GM21717 (cell line): ENCODE results near the gene MPV17L2.
"Not testable (repeated sequence)": the region's sequence is repeated elsewhere in the genome, so short reads cannot be mapped to it uniquely, and the experiment has no call there.

Experiments
- ATAC-seq: cut with Tn5 transposase; IDR thresholded peaks from one replicate; pipeline ENCODE4 v1.9.1; 2021; ENCODE audit warnings: mild to moderate bottlenecking, moderate library complexity; ENCODE audit not compliant: unreplicated experiment

The MPV17L2 gene

GRCh38 chr19:18190278-18190677, 2.7 kb upstream of the MPV17L2 start:
- no peak for ATAC-seq

GRCh38 chr19:18191640-18192062, 1.4 kb upstream of the MPV17L2 start:
- no peak for ATAC-seq

DNA sequence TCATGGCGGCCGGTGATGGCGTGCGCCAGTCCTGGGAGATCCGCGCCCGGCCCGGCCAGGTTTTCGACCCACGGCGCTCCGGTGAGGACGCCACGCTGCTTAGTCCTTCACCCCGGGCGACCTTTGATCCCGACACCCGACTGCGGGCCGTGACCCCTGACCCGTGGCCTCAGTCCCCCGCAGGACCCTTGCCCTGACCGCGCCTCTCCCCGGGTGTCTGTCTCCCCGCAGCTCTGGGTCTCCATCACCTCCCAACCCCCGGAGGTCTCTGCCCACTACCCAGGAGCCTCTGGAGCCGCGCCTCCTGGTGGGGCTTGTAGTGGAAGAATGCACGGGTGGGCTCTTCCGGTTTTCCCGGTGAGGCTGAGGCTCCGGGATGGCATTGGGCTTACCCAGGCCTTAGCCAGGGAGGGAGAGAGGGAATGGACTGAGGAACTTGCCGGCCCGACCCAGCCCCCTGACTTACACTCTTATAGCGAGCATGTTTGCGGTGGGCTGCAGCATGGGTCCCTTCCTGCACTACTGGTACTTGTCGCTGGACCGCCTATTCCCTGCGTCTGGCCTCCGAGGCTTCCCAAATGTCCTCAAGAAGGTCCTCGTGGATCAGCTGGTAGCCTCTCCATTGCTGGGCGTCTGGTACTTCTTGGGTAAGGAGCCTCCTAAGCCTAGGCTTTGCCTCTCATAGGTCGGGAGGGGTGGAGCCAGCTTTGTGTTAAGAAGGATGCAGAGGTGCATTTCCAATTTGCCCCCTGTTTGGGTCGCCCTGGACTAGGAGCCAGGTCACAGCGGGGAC, 566 bp downstream of the MPV17L2 start:
- ATAC-seq, result peak; percentile 1

GRCh38 chr19:18194181-18194530, 1.1 kb downstream of the MPV17L2 start:
- ATAC-seq, result no peak

DNA sequence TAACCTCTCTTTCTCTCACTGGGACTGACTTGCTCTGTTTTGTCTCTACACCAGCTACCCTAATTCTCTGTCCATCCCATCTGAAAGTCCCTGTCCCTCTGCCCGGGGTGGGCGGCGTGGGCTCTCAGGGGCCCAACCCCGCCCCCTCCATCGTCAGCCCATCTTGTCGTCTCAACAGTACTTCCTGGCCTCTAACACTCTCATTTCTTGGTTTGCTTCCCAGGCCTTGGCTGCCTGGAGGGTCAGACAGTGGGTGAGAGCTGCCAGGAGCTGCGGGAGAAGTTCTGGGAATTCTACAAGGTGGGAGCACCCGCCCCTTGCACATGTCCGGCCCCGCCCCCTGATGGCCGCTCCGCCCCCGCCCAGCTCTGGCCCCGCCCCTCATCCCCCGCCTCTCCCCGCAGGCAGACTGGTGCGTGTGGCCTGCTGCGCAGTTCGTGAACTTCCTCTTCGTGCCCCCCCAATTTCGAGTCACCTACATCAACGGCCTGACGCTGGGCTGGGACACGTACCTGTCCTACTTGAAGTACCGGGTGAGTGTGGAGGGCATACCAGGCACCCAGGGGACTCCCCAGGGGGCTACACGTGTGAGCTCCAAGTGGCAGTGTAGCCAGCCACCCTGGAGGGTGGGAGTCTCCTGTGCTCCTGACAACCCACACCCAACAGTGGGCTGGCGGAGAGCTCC, 1.7 kb downstream of the MPV17L2 start:
- ATAC-seq, result no peak

DNA sequence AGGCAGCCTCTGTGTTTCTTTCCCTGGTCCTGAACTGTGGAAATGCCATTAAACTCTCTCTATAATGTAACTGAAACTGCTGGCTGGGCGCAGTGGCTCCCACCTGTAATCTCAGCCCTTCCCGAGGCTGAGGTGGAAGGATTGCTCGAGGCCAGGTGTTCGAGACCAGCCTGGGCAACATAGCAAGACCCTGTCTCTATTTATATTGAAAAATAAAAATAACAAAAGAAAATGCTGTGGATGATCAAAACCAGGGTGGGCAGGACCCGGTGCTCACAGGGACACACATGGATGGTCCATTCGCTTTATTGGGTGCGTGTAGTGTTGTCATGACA, 3.5 kb downstream of the MPV17L2 start:
- ATAC-seq, result no peak

DNA sequence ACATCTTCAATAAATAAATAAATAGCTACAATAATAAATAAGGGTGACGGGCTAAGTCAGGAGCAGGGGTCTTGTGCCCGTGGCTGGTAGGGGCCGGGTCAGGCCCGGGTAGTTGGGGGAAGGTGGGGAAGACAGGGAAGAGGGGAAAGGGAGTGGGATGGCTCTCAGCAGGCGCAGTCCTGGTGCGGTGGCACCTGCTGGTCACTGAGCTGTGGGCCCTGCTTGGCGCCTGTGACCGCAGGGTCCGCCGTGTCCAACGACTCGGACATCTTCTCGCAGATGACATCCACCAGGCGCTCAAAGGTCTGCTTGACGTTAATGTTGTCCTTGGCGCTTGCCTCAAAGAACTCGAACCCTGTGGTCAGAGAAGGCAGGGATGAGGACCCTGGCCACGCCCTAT, 4.3 kb downstream of the MPV17L2 start:
- no peak for ATAC-seq

GRCh38 chr19:18197941-18198340, 4.9 kb downstream of the MPV17L2 start:
- ATAC-seq, result no peak

GRCh38 chr19:18198374-18198773, 5.4 kb downstream of the MPV17L2 start:
- no peak for ATAC-seq

- no peak for ATAC-seq
Measured at GRCh38 chr19:18202397-18202777, 9.4 kb downstream of the MPV17L2 start.

- ATAC-seq, result no peak
Measured at GRCh38 chr19:18202778-18203407, 9.9 kb downstream of the MPV17L2 start.

DNA sequence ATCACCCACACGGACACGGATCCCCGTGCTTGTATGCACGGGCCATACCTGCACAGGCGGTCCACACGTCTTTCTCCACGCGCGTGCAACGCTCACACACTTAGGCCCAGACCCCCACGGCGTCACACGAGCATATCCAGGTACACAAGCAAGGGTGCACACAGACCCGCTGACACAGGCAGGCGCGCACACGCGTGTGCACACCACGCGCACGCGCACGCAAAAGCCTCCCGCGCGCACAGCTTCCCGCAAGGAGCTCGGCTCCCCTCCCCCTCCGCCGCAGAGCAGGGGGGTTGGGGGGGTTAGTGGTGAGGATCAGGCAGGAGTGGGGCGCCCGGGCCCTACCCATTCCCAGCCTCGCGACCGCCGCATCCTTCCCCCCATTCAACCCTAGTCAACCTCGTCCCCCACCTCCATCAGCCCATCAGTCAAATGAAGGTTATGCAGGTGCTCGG, 10.4 kb downstream of the MPV17L2 start:
- ATAC-seq, result no peak

DNA sequence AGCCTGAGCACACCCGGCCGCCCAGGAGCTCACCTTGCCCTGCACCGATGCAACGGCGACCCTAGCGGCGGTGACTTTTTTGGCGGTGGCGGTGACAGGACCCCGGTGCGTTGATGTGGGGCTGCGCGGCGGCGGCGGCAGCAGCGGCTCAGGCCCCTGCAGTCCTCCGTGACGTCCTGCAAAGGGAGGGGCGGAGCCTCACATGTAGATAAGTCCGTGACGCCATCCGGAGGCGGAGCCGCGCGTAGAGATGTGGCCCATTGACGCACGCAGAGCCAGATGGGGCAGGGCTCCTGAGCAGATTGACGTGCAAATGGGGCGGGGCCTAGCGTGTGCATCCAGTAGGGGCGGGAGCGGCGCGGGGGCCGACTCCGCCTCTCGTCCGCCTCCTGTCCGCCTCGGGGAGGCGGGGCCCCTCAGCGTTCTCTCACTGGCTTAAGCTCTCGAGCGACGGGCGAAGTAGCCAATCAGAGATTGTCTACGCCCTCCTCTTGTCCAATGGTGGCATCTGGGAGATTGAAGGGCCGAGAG, 10.9 kb downstream of the MPV17L2 start, which contains the start of gene RAB3A:
RAB3A (minus strand) TSS at position 180 of the 531 bp plus-strand sequence. CDS start 1,302 bp downstream, outside the sequence.
- peak; percentile 80 for ATAC-seq

DNA sequence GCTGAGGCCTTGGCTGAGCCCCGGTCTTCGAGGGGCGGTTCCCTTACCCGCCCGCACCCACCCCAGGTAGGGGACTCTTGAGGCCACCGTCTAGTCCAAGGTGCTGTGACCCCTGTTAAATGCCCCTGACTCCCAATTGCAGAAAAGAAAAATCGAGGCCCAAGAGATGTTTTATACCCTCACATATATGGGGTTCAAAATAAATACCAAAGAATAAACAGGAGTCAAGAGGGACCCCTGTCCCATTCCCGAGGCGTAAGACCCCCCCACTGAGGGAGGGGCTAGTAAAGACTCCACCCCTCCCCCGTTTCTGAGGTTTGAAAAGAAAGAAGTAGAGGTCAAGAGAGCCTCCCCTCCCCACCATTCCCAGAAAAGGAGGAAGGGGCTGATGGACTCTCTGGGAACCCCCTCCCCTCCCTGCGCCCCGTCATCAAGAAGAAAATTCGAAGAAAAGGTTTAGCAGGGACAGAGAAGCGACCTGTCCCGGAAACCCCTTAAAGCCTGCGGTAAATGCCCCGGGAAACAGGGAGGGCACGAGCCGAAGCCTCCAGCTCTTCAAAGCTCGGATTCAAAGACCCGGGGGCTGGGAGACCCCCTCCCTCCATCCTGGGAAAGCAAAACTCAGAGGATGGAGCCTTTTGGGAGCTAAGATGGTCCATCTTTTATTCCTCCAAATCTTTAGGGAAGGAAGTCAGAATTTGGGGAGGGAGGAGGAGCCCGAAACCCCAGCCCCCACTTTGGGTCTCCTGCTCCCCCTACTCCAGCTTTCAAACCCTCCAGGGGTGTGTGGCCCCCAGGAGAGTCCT, 11.6 kb downstream of the MPV17L2 start:
- ATAC-seq, result peak; percentile 15

DNA sequence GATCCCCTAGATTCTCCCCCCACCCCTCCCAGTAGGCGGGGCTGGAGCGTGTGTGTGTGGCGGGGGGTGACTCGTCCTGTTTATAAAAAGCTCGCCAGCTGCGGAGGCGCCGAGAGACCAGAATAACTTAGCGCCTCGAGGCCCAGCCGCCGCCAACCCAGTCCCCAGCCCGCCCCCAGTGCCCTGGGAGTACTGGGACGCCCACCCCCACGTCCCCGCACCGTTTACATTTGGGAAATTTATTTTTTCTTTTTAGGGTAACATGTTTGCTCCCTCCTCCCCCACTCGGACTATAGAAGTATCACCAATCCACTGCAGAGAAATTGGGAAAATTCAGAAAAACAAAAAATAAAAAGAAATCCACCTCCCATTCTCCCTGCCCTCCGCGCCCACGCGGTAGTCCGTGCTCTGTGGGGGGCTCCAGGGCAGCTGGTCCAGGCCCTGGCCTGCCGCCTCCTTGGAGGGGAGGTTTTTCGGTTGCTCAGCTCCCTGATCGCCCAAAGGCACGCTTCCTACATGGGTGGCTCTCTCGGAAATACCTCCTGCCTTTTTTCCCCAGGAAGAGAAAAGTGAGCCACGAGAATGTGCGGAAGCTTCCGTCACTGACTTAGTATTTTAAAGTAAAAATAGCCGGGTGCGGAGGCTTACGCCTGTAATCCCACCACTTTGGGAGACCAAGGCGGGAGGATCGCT, 12.3 kb downstream of the MPV17L2 start:
- no peak for ATAC-seq

DNA sequence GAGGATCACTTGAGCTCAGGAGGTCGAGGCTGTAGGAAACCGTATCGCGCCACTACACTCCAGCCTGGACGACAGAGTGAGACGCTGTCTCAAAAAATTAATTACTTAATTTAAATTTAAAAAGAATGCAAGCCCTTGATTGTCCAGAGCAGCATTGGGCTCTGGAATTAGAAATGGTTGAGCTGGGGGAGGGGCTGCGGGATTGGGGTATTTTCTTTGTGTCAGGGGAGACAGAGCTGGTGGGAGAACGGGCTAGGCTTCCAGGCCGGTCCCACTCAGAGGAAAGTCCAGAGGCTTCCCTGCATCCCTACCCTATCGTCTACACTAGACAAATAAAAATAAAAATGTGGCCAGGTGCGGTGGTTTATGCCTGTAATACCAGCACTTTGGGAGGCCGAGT, 13.0 kb downstream of the MPV17L2 start:
- no peak for ATAC-seq

DNA sequence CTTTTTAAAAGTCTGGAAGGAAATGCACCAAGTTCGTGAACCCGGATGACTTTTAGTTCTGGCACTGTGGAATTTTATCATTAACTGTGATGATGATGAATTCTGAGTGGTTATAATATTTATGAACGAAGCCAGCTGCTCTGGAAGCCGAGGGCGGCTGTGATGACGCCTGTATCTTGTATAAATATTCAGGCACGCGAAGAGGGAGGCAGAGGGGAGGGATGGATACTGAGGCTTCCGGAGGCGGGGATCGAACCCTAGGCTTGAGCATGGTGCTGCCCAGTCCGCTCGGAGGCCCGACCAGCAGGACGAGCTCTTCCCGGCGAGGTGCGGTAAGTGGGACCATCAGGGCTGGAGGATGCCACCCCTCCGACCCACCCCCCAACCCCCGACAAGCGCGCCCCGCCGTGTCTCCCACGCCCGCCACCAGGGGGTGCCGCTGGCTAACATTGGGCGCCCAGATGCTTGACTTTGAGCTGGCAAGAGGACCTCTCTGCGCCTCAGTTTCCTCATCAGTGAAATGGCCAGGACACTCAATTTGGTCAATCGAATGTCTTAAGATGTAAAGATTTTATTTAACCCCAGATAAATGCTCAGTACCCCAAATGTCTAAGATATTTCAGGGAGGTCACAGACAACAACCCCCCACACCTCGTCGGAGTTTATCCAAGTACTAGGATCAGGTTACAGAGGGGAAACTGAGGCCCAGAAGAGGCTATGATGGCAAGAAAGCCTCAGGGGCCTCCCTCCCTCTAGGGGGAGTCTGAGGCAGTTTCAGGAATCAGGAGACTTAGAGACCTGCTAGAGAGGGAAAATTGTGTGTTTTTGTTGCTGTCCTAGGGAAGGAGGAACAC, 15.3 kb downstream of the MPV17L2 start:
- ATAC-seq, result no peak

DNA sequence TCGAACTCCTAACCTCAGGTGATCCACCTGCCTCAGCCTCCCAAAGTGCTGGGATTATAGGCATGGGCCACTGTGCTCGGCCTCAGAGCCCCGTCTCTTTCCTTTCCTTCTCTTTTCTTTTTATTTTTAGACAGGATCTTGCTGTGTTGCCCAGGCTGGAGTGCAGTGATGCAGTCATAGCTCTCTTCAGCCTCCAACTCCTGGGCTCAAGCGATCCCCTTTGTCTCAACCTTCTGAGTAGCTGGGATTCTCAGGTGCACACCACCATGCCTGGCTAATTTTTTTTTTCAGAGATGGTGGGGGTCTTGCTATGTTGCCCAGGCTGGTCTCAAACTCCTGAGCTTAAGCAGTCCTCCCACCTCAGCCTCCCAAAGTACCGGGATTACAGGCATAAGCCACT, 16.9 kb downstream of the MPV17L2 start:
- not testable (repeated sequence) for ATAC-seq

- no peak for ATAC-seq
Measured at GRCh38 chr19:18211683-18212082, 18.7 kb downstream of the MPV17L2 start.
